NCI-H2081 (cell line): ENCODE results near the gene ACSF3.

Source experiments
- DNase-seq, 2 experiments: peaks; one replicate each; lab custom pipeline; 2025; lab: John Stamatoyannopoulos, UW

The ACSF3 gene

DNA sequence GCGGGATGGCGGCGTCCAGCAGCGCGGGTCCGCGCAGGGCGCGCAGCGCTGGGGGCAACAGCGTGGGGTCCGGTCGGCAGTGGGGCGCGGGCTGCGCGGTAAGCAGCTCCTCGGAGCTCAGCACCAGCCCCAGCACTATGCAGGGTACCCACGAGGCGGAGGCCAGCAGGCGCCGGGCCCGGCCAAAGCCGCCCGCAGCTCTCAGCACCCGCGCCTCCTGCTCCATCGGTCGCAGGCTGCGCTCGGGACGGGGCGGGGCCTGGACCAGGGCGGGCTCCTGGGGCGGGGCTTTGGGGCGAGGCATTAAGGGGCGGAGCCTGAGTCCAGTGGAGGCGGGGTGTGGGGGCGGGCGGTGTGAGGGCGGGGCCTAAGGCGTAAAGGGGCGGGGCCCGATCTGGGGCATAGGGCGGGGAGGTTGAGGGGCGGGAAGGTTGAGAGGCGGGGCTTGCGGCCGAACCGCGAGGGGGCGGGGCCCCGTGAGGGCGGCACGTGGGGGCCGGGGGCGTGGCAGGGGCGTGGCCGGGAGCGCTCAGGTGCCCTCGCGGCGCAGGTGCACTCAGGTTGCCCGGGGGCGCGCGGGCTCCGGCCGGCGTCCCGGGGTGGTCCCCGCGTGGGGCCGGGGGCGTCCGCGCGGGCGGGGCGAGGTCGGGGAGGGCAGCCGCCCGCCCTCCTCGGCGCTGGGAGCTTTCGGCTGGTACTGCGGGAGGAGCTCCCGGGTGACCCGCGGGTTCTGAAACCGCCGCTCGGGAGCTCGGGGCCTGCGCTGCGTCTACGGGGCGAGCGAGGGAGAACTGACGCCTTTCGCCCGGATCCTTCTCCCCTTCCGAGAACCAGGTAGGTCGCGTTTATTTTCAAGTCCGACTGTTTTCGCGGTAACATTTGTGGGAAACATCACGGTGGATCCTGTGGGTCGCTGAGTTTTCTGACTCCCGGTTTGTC is 108.1 kb downstream of the ACSF3 start:
- peak; percentile 23 to 65 for DNase-seq

DNA sequence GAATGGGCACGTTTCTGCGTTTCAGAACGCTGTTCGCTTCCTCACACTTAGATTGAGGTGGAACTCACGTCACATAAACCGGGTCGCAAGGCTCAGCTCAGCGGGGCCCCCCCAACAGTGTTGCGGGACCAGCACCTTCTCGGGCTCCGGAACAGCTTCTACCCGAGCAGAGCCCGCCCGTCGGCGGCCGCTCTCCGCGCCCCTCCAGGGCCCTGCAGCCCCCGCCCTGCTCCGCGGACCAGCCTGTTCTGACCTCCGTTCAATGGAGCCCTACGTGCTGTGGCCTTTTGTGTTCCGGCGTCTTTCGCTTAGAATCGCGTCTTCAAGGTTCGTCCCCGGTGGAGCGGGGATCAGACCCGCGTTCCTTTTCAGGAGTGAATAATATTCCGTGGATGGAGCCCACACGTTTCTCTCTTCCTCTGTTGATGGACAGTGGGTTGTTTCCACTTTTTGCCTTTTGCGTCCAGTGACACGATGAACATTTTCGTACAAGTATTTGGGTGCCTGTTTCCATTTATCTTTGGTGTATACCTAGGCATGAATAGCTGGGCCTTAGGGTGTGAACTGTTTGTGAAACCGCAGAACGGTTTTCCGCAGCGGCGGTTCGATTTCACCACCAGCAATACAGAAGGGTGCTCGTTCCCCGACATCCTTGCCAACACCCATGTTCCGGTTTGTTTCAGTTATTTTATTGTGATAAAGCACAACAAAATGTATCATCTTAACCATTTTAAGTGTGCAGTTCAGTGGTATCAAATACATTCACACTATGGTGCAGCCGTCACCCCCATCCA is 109.0 kb downstream of the ACSF3 start:
- no peak for DNase-seq
